Tibial artery (tissue), 4 donors: ENCODE data around the gene TMEM269.

Experiments used
- DNase-seq, 2 donors: peaks; one replicate each; pipeline ENCODE4 v3.0.0-alpha.2; 2019
- H3K27ac ChIP-seq, 2 donors: fragments of 200-600 bp; sonication (generic) in 1 of 2; 1 replicate in 1 of 2; 2 replicates in 1 of 2; pipeline ENCODE4 v1.5.1; 2018 to 2019; ENCODE audit warnings: mild to moderate bottlenecking in 1 of 2
- H3K27me3 ChIP-seq, 2 donors: fragments of 200-600 bp; sonication (generic) in 1 of 2; one replicate each; pipeline versions ENCODE4 v1.5.1 to v1.6.0; 2016 to 2019
- H3K36me3 ChIP-seq, 3 donors: fragments of 200-600 bp; sonication (generic) in 2 of 3; one replicate each; pipeline ENCODE4 v1.5.1; 2016 to 2019; ENCODE audit warnings: mild to moderate bottlenecking in 2 of 3
- H3K4me1 ChIP-seq, 4 donors: fragments of 200-600 bp; sonication (generic) in 2 of 4; 1 replicate in 3 of 4; 2 replicates in 1 of 4; pipeline ENCODE4 v1.5.1; 2016 to 2019
- H3K4me3 ChIP-seq, 2 donors: fragments of 200-600 bp; sonication (generic) in 1 of 2; 1 replicate in 1 of 2; 2 replicates in 1 of 2; pipeline ENCODE4 v1.5.1; 2018 to 2019; ENCODE audit warnings: mild to moderate bottlenecking in 2 of 2
- H3K9me3 ChIP-seq, 3 donors: fragments of 200-600 bp; sonication (generic) in 1 of 3; one replicate each; pipeline ENCODE4 v1.5.1; 2016 to 2019
- intact Hi-C: fragments of 100-400 bp; cut with DNase I; formaldehyde crosslinking; loops from one replicate; pipeline ENCODE4 v1.15.0; 2023; ENCODE audit warnings: low total_unique reads
- TF ChIP-seq, protein P1 (sequence below), 2 experiments: fragments of 200-600 bp in 1 of 2; fragments of 450-650 bp in 1 of 2; IDR thresholded peaks; one replicate each; pipeline ENCODE4 v1.5.1; 2017 to 2019; ENCODE audit warnings: antibody characterized with exemption in 2 of 2, mild to moderate bottlenecking in 1 of 2, moderate library complexity in 1 of 2

TMEM269 gene

DNA sequence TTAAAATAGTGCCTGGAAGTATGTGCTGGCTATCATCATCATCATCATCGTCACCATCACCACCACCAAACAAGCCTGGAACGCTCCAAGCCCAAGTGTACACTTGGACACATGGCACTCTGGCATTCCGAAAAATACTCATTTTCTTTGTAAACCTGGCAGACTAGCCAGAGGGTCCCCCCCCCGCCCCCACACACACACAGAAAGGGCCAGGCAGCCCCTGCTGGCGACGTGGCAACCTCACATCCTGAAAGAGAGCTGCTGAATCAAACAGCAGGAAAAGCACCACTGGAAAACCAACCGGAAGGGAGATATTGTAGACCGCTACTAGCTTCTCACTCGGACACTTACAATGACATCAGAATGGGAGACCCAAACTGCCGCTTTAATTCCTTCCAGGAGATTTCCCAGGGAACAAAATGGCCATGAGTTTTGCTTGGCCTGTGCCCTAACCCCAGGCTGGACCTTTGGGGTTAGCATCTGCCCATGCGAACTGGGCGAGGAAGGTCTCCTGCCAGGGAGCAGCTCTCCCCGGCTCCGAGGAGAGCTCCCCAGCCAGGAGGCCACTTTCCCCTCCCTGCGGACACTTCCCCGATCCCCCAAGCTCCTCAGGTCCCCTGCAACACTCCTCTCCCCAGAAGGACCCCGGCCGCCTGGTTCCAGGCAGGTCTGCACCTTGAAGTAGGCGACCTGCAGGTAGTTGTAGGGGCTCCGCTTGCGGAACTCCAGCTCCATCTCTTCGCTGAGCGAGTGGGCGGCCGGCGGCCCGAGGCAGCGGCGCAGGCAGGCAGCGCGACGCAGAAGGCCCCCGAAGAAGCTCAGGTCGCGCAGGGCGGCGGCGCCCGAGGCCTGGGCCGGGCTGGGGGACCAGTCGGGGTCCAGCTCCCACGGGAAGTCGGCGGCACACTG lies 18.7 kb upstream of the TMEM269 start:
- Histone ChIP-seq H3K9me3 (no peaks in the 10 kb centered on the region), H3K36me3 (peaks cover 0 to 11% (median 11%) of the 10 kb centered on the region in 3 donors), H3K4me1 (peaks cover 0 to 48% (median 18%) of the 10 kb centered on the region in 4 donors), H3K27ac (peak overlapping the region; percentile 89 to 94), H3K4me3 (peak overlapping the region; percentile 86 to 98), H3K27me3 (no peaks in the 10 kb centered on the region)
- TF ChIP-seq, protein P1, sequence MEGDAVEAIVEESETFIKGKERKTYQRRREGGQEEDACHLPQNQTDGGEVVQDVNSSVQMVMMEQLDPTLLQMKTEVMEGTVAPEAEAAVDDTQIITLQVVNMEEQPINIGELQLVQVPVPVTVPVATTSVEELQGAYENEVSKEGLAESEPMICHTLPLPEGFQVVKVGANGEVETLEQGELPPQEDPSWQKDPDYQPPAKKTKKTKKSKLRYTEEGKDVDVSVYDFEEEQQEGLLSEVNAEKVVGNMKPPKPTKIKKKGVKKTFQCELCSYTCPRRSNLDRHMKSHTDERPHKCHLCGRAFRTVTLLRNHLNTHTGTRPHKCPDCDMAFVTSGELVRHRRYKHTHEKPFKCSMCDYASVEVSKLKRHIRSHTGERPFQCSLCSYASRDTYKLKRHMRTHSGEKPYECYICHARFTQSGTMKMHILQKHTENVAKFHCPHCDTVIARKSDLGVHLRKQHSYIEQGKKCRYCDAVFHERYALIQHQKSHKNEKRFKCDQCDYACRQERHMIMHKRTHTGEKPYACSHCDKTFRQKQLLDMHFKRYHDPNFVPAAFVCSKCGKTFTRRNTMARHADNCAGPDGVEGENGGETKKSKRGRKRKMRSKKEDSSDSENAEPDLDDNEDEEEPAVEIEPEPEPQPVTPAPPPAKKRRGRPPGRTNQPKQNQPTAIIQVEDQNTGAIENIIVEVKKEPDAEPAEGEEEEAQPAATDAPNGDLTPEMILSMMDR (IDR thresholded peaks at IDR 0.05) = peak; percentile 42 to 43
- DNase-seq = peak in 1 of 2 donors; percentile 44
- intact Hi-C loops = loop anchor here (5.0 kb wide), 1 partner anchor 51 kb away; the partner anchor contains the start of genes ERMAP and SVBP

DNA sequence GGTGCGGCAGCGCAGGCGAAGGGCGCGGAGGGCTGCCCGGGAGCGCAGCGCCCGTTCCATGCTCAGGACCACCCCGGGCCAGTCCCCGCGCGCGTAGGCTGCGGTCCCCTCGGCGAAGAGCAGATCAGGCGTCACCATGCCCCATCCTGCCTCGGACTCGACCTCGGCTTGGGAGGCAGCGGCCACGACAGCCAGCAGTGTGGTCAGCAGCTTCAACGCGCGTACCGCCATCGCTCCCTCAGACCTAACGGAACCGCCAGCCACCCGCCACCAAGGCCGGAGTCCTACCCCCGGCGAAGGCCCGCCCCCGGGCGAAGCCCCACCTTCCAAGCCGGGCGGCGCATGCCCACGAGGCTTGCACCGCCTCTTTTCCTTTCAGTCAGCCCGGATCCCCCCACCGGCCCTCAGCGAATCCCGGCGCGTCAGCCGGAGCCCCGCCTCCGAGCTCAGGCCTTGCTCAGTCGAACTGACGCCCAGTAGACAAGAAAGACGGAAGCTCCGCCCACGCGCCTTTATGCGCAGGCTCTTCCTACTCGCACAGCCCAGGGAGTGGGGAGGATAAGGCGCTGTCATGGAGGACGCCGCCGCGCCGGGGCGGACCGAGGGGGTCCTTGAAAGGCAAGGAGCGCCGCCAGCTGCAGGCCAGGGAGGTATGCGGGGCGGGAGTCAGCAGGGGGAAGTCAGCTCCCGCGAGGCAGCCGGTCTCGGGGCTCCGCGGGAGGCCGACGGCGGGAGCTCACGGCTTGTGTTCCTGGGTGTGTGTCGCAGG lies 17.9 kb upstream of the TMEM269 start, which contains the start of the genes C1orf50 and P3H1:
TSS of gene C1orf50 (plus strand) at position 509 of the 769 bp plus-strand sequence. CDS start at position 572, 63 bp downstream.
TSS of gene P3H1 (minus strand) at position 288 of the 769 bp plus-strand sequence. CDS start at position 231, 57 bp downstream.
- peaks cover 0 to 48% (median 18%) of the 10 kb centered on the region in 4 donors for H3K4me1 ChIP-seq
- TF ChIP-seq, protein P1 (IDR thresholded peaks at IDR 0.05) = no peak

GRCh38 chr1:42767510-42768000 lies 17.2 kb upstream of the TMEM269 start:
- TF ChIP-seq, protein P1 (IDR thresholded peaks at IDR 0.05) = no peak
- H3K27ac ChIP-seq = peak overlapping the region; percentile 89 to 94

More for the DNA sequence above, 17.9 kb upstream of the TMEM269 start, which contains the start of the genes C1orf50 and P3H1:
- intact Hi-C loops = loop anchor here (5.0 kb wide), 1 partner anchor 50 kb away; the partner anchor contains the start of genes ERMAP and SVBP
- H3K27me3 ChIP-seq = no peaks in the 10 kb centered on the region
- peak within 1 kb of the TSS; percentile 89 to 94 for H3K27ac ChIP-seq
- no peaks in the 10 kb centered on the region for H3K9me3 ChIP-seq
- H3K4me3 ChIP-seq = peak within 1 kb of the TSS; percentile 86 to 98
- peak; percentile 100 for DNase-seq
- peaks cover 0 to 5% (median 5%) of the 10 kb centered on the region in 3 donors for H3K36me3 ChIP-seq

GRCh38 chr1:42768172-42768571 lies 16.6 kb upstream of the TMEM269 start:
- Histone ChIP-seq H3K9me3 (no peaks in the 10 kb centered on the region), H3K27ac (no peak overlapping the region), H3K4me1 (peaks cover 0 to 52% (median 18%) of the 10 kb centered on the region in 4 donors), H3K4me3 (peak overlapping the region; percentile 86 to 98), H3K27me3 (no peaks in the 10 kb centered on the region), H3K36me3 (no peaks in the 10 kb centered on the region)
- intact Hi-C loops = loop anchor here (5.0 kb wide), 1 partner anchor 49 kb away; the partner anchor contains the start of genes ERMAP and SVBP
- TF ChIP-seq, protein P1 (IDR thresholded peaks at IDR 0.05) = no peak
- no peak for DNase-seq

More at GRCh38 chr1:42767510-42768000, 17.2 kb upstream of the TMEM269 start:
- intact Hi-C loops = loop anchor here (5.0 kb wide), 1 partner anchor 50 kb away; the partner anchor contains the start of genes ERMAP and SVBP
- peak in 1 of 2 donors; percentile 36 for DNase-seq
- Histone ChIP-seq H3K4me3 (peak overlapping the region; percentile 86 to 98), H3K27me3 (no peaks in the 10 kb centered on the region), H3K36me3 (no peaks in the 10 kb centered on the region), H3K9me3 (no peaks in the 10 kb centered on the region), H3K4me1 (peaks cover 0 to 52% (median 18%) of the 10 kb centered on the region in 4 donors)

GRCh38 chr1:42769811-42770210 lies 15.0 kb upstream of the TMEM269 start:
- peaks cover 10 to 13% (median 12%) of the 10 kb centered on the region in 3 donors for H3K36me3 ChIP-seq
- no peak for DNase-seq
- no peaks in the 10 kb centered on the region for H3K27me3 ChIP-seq
- no peak overlapping the region for H3K4me3 ChIP-seq
- TF ChIP-seq, protein P1 (IDR thresholded peaks at IDR 0.05) = no peak
- H3K9me3 ChIP-seq = no peaks in the 10 kb centered on the region
- H3K27ac ChIP-seq = no peak overlapping the region
- peaks cover 0 to 41% (median 12%) of the 10 kb centered on the region in 4 donors for H3K4me1 ChIP-seq
- intact Hi-C loops = loop anchor here (5.0 kb wide), 1 partner anchor 47 kb away; the partner anchor contains the start of genes ERMAP and SVBP
